DOHH2 (cell line): ENCODE measurements around the gene PIK3C2B.

ENCODE experiments used
- H3F3A ChIP-seq: fragments of 200-600 bp; sonication (generic), shearing (Covaris generic); 2 replicates; pipeline ENCODE4 v1.6.0; 2016; ENCODE audit warnings: antibody characterized with exemption, mild to moderate bottlenecking; ENCODE audit not compliant: control insufficient read depth, insufficient read depth
- H3K27ac ChIP-seq: fragments of 200-600 bp; sonication (generic); 2 replicates; pipeline ENCODE4 v1.5.1; 2014; ENCODE audit warnings: low read depth, mild to moderate bottlenecking, low read length, moderate library complexity
- H3K27me3 ChIP-seq: fragments of 200-600 bp; sonication (generic); 2 replicates; pipeline ENCODE4 v1.6.1; 2014; ENCODE audit warnings: mild to moderate bottlenecking, low read length, mixed read lengths; ENCODE audit not compliant: control insufficient read depth
- H3K36me3 ChIP-seq: fragments of 200-600 bp; sonication (generic); 2 replicates; pipeline ENCODE4 v1.6.1; 2014; ENCODE audit warnings: mild to moderate bottlenecking, low read length, moderate library complexity, mixed read lengths; ENCODE audit not compliant: control insufficient read depth
- H3K4me1 ChIP-seq: fragments of 200-600 bp; sonication (generic); 2 replicates; pipeline ENCODE4 v1.6.1; 2014; ENCODE audit warnings: mild to moderate bottlenecking, low read length, mixed read lengths; ENCODE audit not compliant: control insufficient read depth
- H3K4me2 ChIP-seq: fragments of 200-600 bp; sonication (generic); 2 replicates; pipeline ENCODE4 v1.6.0; 2014; ENCODE audit warnings: mild to moderate bottlenecking, low read length, moderate library complexity
- H3K4me3 ChIP-seq: fragments of 200-600 bp; sonication (generic); 2 replicates; pipeline ENCODE4 v1.5.1; 2014; ENCODE audit warnings: mild to moderate bottlenecking, low read length, mixed read lengths
- H3K79me2 ChIP-seq: fragments of 200-600 bp; sonication (generic); 2 replicates; pipeline ENCODE4 v1.6.1; 2014; ENCODE audit warnings: mild to moderate bottlenecking, low read length, mixed read lengths; ENCODE audit not compliant: control insufficient read depth
- H3K9me2 ChIP-seq: fragments of 200-600 bp; sonication (generic); replicated peaks from 2 replicates; pipeline ENCODE4 v1.6.1; 2014; ENCODE audit warnings: mild to moderate bottlenecking, low read length, mixed read lengths; ENCODE audit not compliant: control insufficient read depth
- H3K9me3 ChIP-seq: fragments of 200-600 bp; sonication (generic); 2 replicates; pipeline ENCODE4 v1.6.1; 2014; ENCODE audit warnings: antibody characterized with exemption, low read length, mixed read lengths; ENCODE audit not compliant: control insufficient read depth, insufficient read depth
- H4K20me1 ChIP-seq: fragments of 200-600 bp; sonication (generic); 2 replicates; pipeline ENCODE4 v1.6.0; 2014; ENCODE audit warnings: low read depth, mild to moderate bottlenecking, antibody characterized with exemption, low read length, moderate library complexity; ENCODE audit not compliant: control insufficient read depth, insufficient read depth
- CTCF ChIP-seq: fragments of 200-600 bp; sonication (generic); IDR thresholded peaks from one replicate; pipeline ENCODE4 v1.5.1; 2014; ENCODE audit warnings: antibody characterized with exemption, mild to moderate bottlenecking, low read depth, low read length; ENCODE audit not compliant: poor library complexity, severe bottlenecking
- EZH2phosphoT487 ChIP-seq: fragments of 200-600 bp; sonication (generic); IDR thresholded peaks from 2 replicates; pipeline ENCODE4 v1.6.1; 2017; ENCODE audit warnings: borderline replicate concordance, mild to moderate bottlenecking, antibody characterized with exemption, low read length, moderate library complexity, mixed read lengths

The PIK3C2B gene

GRCh38 chr1:204463125-204464060 is 31.2 kb downstream of the PIK3C2B start:
- Histone ChIP-seq H3K4me2 (no peak overlapping the region), H3K4me1 (peaks cover 63% of the 10 kb centered on the region), H3K79me2 (no peaks in the 10 kb centered on the region), H3F3A (no peaks in the 10 kb centered on the region), H4K20me1 (0 out of 2 replicates have a peak, but pooled peaks cover 4% of the 10 kb centered on the region), H3K9me2 (no peaks in the 10 kb centered on the region), H3K36me3 (peaks cover 19% of the 10 kb centered on the region), H3K27ac (no peak overlapping the region), H3K9me3 (no peaks in the 10 kb centered on the region), H3K27me3 (peaks cover 2% of the 10 kb centered on the region; the same call in 1 of the 2 replicates), H3K4me3 (no peak overlapping the region)
- TF ChIP-seq EZH2phosphoT487 = no peak
- no peak for TF ChIP-seq CTCF

DNA sequence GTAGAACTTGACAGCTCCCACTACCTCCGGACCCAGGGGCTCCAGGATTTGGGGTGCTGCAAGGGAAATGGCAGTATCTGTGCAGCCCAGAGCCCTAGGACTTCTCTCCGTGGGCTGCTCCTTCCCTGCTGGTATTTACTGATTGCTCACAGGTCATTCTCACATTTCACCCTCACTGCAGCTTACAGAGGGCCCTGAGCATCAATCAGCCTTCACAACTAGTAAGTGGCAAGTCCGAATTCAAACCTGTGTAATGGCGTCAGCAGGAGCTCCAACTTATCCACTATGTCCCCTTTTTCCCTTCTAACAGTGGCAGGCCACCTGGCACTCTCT is 32.4 kb downstream of the PIK3C2B start:
- H3K4me1 ChIP-seq = peaks cover 63% of the 10 kb centered on the region

DNA sequence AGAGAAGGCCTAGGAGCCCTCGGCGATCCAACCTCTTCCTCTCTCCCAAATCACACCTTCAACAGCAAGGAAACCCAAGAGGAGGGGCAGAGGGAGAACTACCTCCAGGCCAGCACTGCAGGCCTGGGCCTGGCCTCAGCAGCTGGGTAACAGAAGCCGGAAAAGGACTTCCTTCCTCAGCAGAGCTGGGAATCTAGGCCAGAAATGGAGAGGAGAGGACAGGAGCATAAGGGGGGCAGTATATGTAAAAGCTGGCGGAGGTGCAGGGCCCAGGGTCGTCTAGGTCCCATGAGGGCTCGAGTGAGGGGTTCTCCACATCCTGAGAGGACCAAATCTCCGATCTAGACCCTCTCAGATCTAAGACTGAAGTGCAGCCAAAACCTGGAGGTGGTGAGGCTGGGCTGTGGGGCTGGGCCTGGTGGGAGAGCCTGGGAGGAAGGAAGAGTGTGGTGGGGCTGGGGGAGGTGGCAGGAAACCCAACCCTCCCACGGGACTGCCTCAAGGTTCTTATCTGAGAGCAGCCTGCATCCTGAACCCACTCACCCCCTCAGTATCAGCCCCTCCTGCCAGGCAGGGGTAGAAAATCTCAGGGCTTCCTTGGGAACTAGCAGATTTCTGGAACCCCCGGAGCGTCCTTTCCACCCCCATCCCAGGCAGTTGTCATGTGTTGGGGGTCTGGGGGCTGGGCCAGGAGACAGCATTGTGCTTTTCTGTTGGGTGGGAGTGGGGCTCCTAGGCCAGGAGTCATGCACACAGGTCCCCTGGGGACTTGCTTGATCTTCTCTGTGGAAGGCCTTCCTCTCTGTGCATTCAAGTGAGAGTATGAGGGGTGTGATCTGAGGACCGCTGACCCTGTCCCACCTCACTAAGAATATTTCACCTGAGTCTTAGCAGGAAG is 33.0 kb downstream of the PIK3C2B start:
- Histone ChIP-seq H3F3A (no peaks in the 10 kb centered on the region), H3K27me3 (peaks cover 2% of the 10 kb centered on the region; the same call in 1 of the 2 replicates), H3K9me3 (no peaks in the 10 kb centered on the region), H3K36me3 (peaks cover 19% of the 10 kb centered on the region), H3K27ac (peak overlapping the region; percentile 7; the same call in 1 of the 2 replicates), H3K4me1 (peaks cover 59% of the 10 kb centered on the region), H3K4me2 (peak overlapping the region; percentile 59), H3K79me2 (no peaks in the 10 kb centered on the region), H4K20me1 (0 out of 2 replicates have a peak, but pooled peaks cover 2% of the 10 kb centered on the region), H3K4me3 (peak overlapping the region; percentile 49), H3K9me2 (no peaks in the 10 kb centered on the region)
- no peak for TF ChIP-seq EZH2phosphoT487
- TF ChIP-seq CTCF = no peak

More for the DNA sequence above, 32.4 kb downstream of the PIK3C2B start:
- Histone ChIP-seq H3K27me3 (peaks cover 2% of the 10 kb centered on the region; the same call in 1 of the 2 replicates), H3K9me3 (no peaks in the 10 kb centered on the region), H3K79me2 (no peaks in the 10 kb centered on the region), H3K4me3 (peak overlapping the region; percentile 49), H3F3A (no peaks in the 10 kb centered on the region), H4K20me1 (0 out of 2 replicates have a peak, but pooled peaks cover 4% of the 10 kb centered on the region), H3K36me3 (peaks cover 19% of the 10 kb centered on the region), H3K27ac (no peak overlapping the region), H3K9me2 (no peaks in the 10 kb centered on the region), H3K4me2 (peak overlapping the region; percentile 59)
- TF ChIP-seq EZH2phosphoT487 (no peak), CTCF (no peak)
